MCF 10A (cell line): ENCODE data around the gene GPR108. TPM values are rescaled to one million over a fixed set of nuclear protein-coding genes. Genes with fewer than 3 reads are reported as not detected.

Source experiments
- BruUV-seq: library from RNA; stranded (reverse); fragments of 400-500 nt; replicated peaks from 2 replicates; lab custom pipeline; 2021; lab: Mats Ljungman, UMichigan
- CTCF ChIA-PET: fragments of 300-600 bp; sonication (Branson Sonifier 250); formaldehyde crosslinking; extraction: SDS; loops from one replicate; lab custom pipeline; 2021; ENCODE audit warnings: antibody characterized with exemption, inconsistent platforms; lab: Yijun Ruan, JAX
- POLR2A ChIA-PET: fragments of 300-600, 350-650 bp; sonication (Branson Sonifier 250); formaldehyde crosslinking; extraction: SDS; loops from one replicate; lab custom pipeline; 2020; ENCODE audit warnings: antibody characterized with exemption, inconsistent platforms; lab: Yijun Ruan, JAX
- DNase-seq: peaks from one replicate; pipeline ENCODE4 v3.0.0-alpha.2; 2018; ENCODE audit not compliant: unreplicated experiment
- H3K27ac Mint-ChIP-seq: one replicate; pipeline ENCODE4 v1.8.0; 2022; ENCODE audit warnings: mild to moderate bottlenecking, low read depth, mixed read lengths; ENCODE audit not compliant: unreplicated experiment
- H3K27me3 Mint-ChIP-seq: one replicate; pipeline ENCODE4 v1.8.0; 2022; ENCODE audit warnings: mixed read lengths; ENCODE audit not compliant: insufficient read depth, unreplicated experiment
- H3K36me3 Mint-ChIP-seq: one replicate; pipeline ENCODE4 v1.8.0; 2022; ENCODE audit warnings: mild to moderate bottlenecking, moderate library complexity, mixed read lengths; ENCODE audit not compliant: insufficient read depth, unreplicated experiment
- H3K4me1 Mint-ChIP-seq: one replicate; pipeline ENCODE4 v1.8.0; 2022; ENCODE audit warnings: mixed read lengths; ENCODE audit not compliant: insufficient read depth, unreplicated experiment
- H3K4me3 Mint-ChIP-seq: one replicate; pipeline ENCODE4 v1.8.0; 2022; ENCODE audit warnings: mild to moderate bottlenecking, moderate library complexity, mixed read lengths; ENCODE audit not compliant: unreplicated experiment
- H3K9me3 Mint-ChIP-seq: one replicate; pipeline ENCODE4 v1.8.0; 2022; ENCODE audit warnings: mixed read lengths; ENCODE audit not compliant: unreplicated experiment
- intact Hi-C: fragments of 100-400 bp; cut with micrococcal nuclease; formaldehyde crosslinking; loops from 2 replicates; pipeline ENCODE4 v1.14.1; 2022
- total RNA-seq: library from RNA; stranded (reverse); gene quantifications from 2 replicates; pipeline ENCODE4 v1.2.3, GENCODE V29; 2022
- TF ChIP-seq, protein P1 (sequence below): fragments of 200-600 bp; IDR thresholded peaks from one replicate; pipeline ENCODE4 v1.8.0; 2022; ENCODE audit warnings: antibody characterized with exemption, mild to moderate bottlenecking; ENCODE audit not compliant: unreplicated experiment

The GPR108 gene
- total RNA-seq, 1 experiment from 2014 or later: 115 TPM

DNA sequence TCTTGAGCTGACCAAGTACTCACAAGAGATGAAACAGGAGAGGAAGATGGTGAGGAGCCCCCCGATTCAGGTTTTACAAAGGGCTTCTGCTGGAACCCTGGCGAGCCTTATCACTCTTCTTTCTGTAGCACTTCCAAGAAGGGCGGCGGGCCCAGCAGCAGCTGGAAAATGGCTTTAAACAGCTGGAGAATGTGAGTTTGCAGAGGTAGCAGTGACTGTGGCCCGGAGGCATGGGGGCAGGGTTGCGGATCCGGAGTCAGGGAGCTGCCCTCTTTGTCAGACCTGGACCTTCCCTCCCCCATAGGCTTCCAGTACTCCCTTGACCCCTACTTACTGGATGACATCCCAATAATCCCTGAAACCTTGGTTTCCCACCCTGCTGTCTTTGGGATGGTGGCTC is 5.7 kb upstream of the GPR108 start:
- Mint-ChIP-seq H3K4me1 (peaks cover 37% of the 10 kb centered on the region), H3K4me3 (peak overlapping the region; percentile 60), H3K36me3 (peaks cover 69% of the 10 kb centered on the region), H3K9me3 (no peaks in the 10 kb centered on the region), H3K27ac (peak overlapping the region; percentile 23), H3K27me3 (no peaks in the 10 kb centered on the region)
- CTCF ChIA-PET: interaction anchor here (0.6 to 2.8 kb wide), 2 partner anchors 26 to 121 kb away, joined by 3 to 21 read pairs; no protein-coding TSS in a partner anchor
- no peak for DNase-seq
- no TSS peak for BruUV-seq
- intact Hi-C loops: no loop called here
- TF ChIP-seq, protein P1, sequence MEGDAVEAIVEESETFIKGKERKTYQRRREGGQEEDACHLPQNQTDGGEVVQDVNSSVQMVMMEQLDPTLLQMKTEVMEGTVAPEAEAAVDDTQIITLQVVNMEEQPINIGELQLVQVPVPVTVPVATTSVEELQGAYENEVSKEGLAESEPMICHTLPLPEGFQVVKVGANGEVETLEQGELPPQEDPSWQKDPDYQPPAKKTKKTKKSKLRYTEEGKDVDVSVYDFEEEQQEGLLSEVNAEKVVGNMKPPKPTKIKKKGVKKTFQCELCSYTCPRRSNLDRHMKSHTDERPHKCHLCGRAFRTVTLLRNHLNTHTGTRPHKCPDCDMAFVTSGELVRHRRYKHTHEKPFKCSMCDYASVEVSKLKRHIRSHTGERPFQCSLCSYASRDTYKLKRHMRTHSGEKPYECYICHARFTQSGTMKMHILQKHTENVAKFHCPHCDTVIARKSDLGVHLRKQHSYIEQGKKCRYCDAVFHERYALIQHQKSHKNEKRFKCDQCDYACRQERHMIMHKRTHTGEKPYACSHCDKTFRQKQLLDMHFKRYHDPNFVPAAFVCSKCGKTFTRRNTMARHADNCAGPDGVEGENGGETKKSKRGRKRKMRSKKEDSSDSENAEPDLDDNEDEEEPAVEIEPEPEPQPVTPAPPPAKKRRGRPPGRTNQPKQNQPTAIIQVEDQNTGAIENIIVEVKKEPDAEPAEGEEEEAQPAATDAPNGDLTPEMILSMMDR: no peak
- POLR2A ChIA-PET: interaction anchor here (0.5 to 10.5 kb wide), 4 partner anchors 11 to 23 kb away, joined by 3 to 189 read pairs (median 22); partner anchors contain the start of genes C3 and SH2D3A

DNA sequence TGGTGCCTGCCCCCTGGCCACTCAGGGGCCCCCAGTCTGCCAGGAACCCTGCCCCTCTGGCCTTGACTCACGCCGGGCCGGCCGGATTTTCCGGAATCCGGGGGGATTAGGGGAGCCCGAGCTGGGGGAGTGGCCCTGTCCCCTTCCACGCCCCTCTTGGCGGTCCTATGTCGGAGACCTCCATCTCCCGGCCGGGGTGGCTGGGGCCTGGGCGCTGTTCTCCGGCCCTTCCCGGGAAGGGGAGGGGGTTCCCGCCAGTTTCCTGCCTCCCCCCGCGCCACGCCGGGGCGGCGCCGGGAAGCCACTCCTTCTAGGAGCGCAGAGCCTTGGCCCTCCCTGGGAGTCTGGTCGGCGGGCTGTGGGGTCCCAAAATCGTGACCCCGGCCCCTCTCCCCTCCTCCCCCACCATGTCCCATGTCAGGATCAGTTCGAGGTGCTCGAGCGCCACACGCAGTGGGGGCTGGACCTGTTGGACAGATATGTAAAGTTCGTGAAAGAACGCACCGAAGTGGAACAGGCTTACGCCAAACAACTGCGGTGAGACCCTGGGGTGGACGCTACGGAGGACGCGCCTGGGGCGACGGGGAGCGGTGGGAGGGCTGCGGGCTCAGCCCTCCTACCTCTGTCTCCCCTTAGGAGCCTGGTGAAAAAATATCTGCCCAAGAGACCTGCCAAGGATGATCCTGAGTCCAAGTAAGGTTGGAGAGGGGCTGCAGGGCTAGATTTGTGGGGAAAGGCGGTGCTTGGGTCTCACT is 3.4 kb upstream of the GPR108 start:
- peaks cover 46% of the 10 kb centered on the region for H3K4me1 Mint-ChIP-seq
- H3K4me3 Mint-ChIP-seq: peak overlapping the region; percentile 88
- peak; percentile 40 for DNase-seq
- H3K27ac Mint-ChIP-seq: peak overlapping the region; percentile 59
- H3K27me3 Mint-ChIP-seq: no peaks in the 10 kb centered on the region
- TF ChIP-seq, protein P1: no peak
- intact Hi-C loops: no loop called here
- ChIA-PET POLR2A (interaction anchor here (1.2 to 10.5 kb wide), 4 partner anchors 18 to 123 kb away, joined by 3 to 189 read pairs (median 91); partner anchors contain the start of genes C3 and SH2D3A), CTCF (interaction anchor here (0.7 to 6.8 kb wide), 3 partner anchors 87 to 167 kb away, joined by 3 to 102 read pairs (median 3); no protein-coding TSS in a partner anchor)
- BruUV-seq: no TSS peak
- H3K9me3 Mint-ChIP-seq: no peaks in the 10 kb centered on the region
- H3K36me3 Mint-ChIP-seq: peaks cover 52% of the 10 kb centered on the region

DNA sequence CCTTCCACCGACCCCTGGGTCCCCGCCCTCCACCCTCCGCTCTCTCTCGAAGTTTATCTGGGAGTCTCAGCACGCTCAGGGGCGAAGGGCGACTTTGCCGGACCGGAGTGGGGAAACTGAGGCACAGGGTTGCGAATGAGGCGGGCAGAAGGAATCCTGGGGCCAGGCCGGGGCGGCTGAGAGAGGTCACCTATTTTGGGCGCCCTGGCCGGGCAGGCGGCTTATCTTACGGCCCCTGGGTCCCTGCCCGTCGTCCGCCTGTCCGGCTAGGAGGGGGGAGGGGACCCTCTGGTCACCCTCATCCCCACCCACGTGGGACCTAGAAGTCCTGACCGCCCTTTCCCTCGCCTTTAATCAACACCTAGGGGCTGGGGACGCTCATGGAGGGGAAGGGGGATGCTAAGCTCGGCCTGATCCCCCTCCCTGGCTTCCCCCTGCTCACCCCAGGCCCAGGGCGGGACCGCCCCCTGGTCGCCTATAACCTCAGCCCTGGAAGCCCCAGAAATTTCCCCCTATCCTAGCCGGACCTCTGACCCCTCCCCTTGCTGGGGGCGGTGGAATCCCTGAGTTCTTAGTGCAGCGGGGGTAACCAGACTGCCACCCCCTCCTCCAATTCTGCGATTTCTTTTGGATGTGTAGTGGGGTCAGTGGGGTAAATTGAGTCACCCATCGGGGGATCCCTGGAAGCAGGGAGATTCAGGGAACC is 2.7 kb upstream of the GPR108 start:
- ChIA-PET POLR2A (interaction anchor here (4.7 to 10.5 kb wide), 3 partner anchors 17 to 123 kb away, joined by 88 to 189 read pairs (median 94); partner anchors contain the start of genes C3 and SH2D3A), CTCF (interaction anchor here (0.7 to 6.8 kb wide), 3 partner anchors 88 to 167 kb away, joined by 3 to 102 read pairs (median 3); no protein-coding TSS in a partner anchor)
- Mint-ChIP-seq H3K9me3 (no peaks in the 10 kb centered on the region), H3K36me3 (peaks cover 45% of the 10 kb centered on the region), H3K27me3 (no peaks in the 10 kb centered on the region), H3K4me1 (peaks cover 40% of the 10 kb centered on the region), H3K4me3 (peak overlapping the region; percentile 88), H3K27ac (peak overlapping the region; percentile 59)
- DNase-seq: peak; percentile 35
- TF ChIP-seq, protein P1: no peak
- intact Hi-C loops: loop anchor here (5.0 kb wide), 1 partner anchor 613 kb away; no protein-coding TSS in a partner anchor
- no TSS peak for BruUV-seq
